Measurements from ENCODE around the gene LRRN4.

DNA sequence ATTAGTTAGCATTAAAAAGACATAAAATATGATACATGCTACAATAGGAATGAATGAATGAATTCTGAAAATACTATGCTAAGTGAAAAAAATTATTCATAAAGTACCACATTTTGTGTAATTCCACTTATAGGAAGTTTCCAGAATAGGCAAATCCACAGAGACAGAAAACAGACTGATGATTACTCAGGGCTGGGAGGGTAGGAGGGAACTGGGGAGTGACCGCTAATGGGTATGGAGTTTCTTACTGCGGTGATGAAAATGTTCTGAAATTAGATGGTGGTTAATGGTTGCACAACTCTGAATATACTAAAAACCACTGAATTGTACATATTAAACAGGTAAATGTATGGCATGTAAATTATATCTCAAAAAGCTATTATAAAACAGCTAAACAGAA is 46.4 kb upstream of the LRRN4 start:
- TF ChIP-seq CTCF (IDR thresholded peaks at IDR 0.05) (no peak), POLR2A (IDR thresholded peaks at IDR 0.05) (no peak)
